Suprapubic skin (tissue), 4 donors: ENCODE data around the gene ZNRF3. TPM values are rescaled to one million over a fixed set of nuclear protein-coding genes. Genes with fewer than 3 reads are reported as not detected.

ENCODE experiments used
- DNase-seq, 2 donors: peaks; one replicate each; pipeline ENCODE4 v3.0.0-alpha.2; 2019; ENCODE audit warnings: low spot score in 2 of 2
- H3K27ac ChIP-seq: fragments of 200-600 bp; sonication (generic); one replicate; pipeline ENCODE4 v1.5.1; 2019
- H3K27me3 ChIP-seq: fragments of 200-600 bp; sonication (generic); one replicate; pipeline ENCODE4 v1.5.1; 2019
- H3K36me3 ChIP-seq: fragments of 200-600 bp; sonication (generic); one replicate; pipeline ENCODE4 v1.5.1; 2019
- H3K4me1 ChIP-seq: fragments of 200-600 bp; sonication (generic); one replicate; pipeline ENCODE4 v1.5.1; 2019
- H3K4me3 ChIP-seq: fragments of 200-600 bp; sonication (generic); one replicate; pipeline ENCODE4 v1.5.1; 2019; ENCODE audit warnings: mild to moderate bottlenecking
- H3K9me3 ChIP-seq: fragments of 200-600 bp; sonication (generic); one replicate; pipeline ENCODE4 v1.5.1; 2019
- EP300 ChIP-seq: sonication (generic); formaldehyde crosslinking; IDR thresholded peaks from one replicate; pipeline ENCODE4 v1.6.1; 2017; ENCODE audit warnings: antibody characterized with exemption
- POLR2A ChIP-seq, 2 donors: fragments of 450-650 bp; IDR thresholded peaks; one replicate each; pipeline ENCODE4 v1.6.1; 2017; ENCODE audit warnings: antibody characterized with exemption in 2 of 2, mild to moderate bottlenecking in 2 of 2, moderate library complexity in 2 of 2
- POLR2AphosphoS5 ChIP-seq, 3 donors: sonication (generic); formaldehyde crosslinking; IDR thresholded peaks; one replicate each; pipeline ENCODE4 v1.6.1; 2017; ENCODE audit warnings: antibody characterized with exemption in 3 of 3
- WGBS: methylation state at CpG from one replicate; pipeline ENCODE4 v1.1.5; 2018; 5-methylcytosine and 5-hydroxymethylcytosine counted together
- total RNA-seq, 4 donors: library from RNA; depleted of rRNA; stranded (reverse); fragments of >200 nt; gene quantifications; one replicate each; pipeline ENCODE4 v1.1.0, GENCODE V29; 2016
- TF ChIP-seq, protein P1 (sequence below), 2 donors: fragments of 200-600 bp in 1 of 2; fragments of 450-650 bp in 1 of 2; sonication (generic) in 1 of 2; IDR thresholded peaks; one replicate each; pipeline ENCODE4 v1.5.1; 2016 to 2019; ENCODE audit warnings: antibody characterized with exemption in 2 of 2, mild to moderate bottlenecking in 1 of 2, moderate library complexity in 1 of 2

ZNRF3 gene
- total RNA-seq, 4 donors from 2014 or later = 13.3 to 20.7 (median 18.4) TPM

DNA sequence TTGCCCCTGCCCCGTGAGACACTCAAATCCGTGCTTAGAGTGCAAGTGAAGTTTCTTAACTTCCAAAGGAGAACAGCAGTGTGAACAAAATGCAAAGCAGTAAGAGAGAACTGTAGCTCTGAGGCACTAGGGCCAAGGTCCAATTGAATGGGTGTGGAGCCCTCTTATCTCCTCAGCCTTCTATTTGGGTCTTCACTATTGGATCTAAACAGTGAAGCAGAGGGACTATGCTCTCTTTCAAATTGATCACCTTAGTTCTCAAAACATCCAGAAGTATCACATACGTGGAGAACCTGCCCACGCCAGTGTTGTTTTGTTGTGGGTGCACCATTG is 128.7 kb downstream of the ZNRF3 start:
- H3K4me1 ChIP-seq = peaks cover 6% of the 10 kb centered on the region
- no peak overlapping the region for H3K4me3 ChIP-seq
- DNase-seq = no peak
- no peaks in the 10 kb centered on the region for H3K9me3 ChIP-seq
- 85% methylated on average over 4 of the region's 4 CpGs for WGBS
- no peak overlapping the region for H3K27ac ChIP-seq
- TF ChIP-seq POLR2A (IDR thresholded peaks at IDR 0.05) = no peak
- no peak for TF ChIP-seq EP300
- no peak for TF ChIP-seq POLR2AphosphoS5 (IDR thresholded peaks at IDR 0.05)
- TF ChIP-seq, protein P1, sequence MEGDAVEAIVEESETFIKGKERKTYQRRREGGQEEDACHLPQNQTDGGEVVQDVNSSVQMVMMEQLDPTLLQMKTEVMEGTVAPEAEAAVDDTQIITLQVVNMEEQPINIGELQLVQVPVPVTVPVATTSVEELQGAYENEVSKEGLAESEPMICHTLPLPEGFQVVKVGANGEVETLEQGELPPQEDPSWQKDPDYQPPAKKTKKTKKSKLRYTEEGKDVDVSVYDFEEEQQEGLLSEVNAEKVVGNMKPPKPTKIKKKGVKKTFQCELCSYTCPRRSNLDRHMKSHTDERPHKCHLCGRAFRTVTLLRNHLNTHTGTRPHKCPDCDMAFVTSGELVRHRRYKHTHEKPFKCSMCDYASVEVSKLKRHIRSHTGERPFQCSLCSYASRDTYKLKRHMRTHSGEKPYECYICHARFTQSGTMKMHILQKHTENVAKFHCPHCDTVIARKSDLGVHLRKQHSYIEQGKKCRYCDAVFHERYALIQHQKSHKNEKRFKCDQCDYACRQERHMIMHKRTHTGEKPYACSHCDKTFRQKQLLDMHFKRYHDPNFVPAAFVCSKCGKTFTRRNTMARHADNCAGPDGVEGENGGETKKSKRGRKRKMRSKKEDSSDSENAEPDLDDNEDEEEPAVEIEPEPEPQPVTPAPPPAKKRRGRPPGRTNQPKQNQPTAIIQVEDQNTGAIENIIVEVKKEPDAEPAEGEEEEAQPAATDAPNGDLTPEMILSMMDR (IDR thresholded peaks at IDR 0.05) = no peak
- H3K36me3 ChIP-seq = no peaks in the 10 kb centered on the region
- no peaks in the 10 kb centered on the region for H3K27me3 ChIP-seq

DNA sequence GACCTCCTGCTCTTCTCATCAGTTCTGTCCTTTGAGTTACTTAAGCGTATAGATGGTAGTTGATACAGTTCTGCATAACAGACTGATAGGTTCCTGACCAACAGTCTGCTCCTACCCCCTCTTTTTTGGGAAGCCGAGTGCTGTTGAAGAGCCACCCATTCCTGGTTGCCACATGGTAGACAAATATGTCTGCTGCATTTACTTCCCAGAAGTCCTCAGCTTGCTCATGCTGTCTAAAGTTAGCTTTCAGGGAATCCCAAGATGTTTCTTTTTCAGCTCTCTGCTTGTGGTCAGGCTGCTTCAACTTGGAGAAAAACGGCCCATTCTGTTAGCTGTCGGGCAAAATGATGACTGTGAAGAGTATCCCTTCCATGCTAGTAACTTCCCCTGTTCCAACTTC is 129.6 kb downstream of the ZNRF3 start:
- peaks cover 6% of the 10 kb centered on the region for H3K4me1 ChIP-seq
- TF ChIP-seq POLR2AphosphoS5 (IDR thresholded peaks at IDR 0.05) (no peak), EP300 (no peak), POLR2A (IDR thresholded peaks at IDR 0.05) (no peak)
- TF ChIP-seq, protein P1 (IDR thresholded peaks at IDR 0.05) = no peak
- 87% methylated on average over 4 of the region's 4 CpGs for WGBS

DNA sequence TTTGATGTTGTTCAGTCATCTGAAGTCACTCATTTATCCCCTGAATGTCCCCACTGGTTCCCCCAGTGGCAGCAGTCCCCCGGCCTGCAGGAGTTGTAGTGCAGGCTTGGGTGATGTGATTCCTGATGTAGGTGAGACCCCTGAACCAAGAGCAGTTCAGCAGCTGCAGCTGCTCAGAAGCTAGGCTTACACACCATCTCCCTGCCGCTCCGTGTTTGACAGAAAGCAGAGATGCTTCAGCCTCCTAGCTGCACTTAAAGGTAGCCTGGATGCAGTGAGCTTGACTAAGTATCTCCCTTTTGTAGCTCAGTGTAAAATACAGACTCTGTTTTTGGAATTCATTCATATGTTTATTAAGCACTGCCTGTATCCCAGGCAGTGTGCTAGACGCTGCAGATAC is 130.9 kb downstream of the ZNRF3 start:
- TF ChIP-seq, protein P1 (IDR thresholded peaks at IDR 0.05) = no peak
- TF ChIP-seq POLR2A (IDR thresholded peaks at IDR 0.05) (no peak), EP300 (no peak), POLR2AphosphoS5 (IDR thresholded peaks at IDR 0.05) (no peak)
- Histone ChIP-seq H3K27me3 (no peaks in the 10 kb centered on the region), H3K36me3 (no peaks in the 10 kb centered on the region), H3K27ac (no peak overlapping the region), H3K4me1 (peaks cover 6% of the 10 kb centered on the region), H3K9me3 (no peaks in the 10 kb centered on the region), H3K4me3 (no peak overlapping the region)
- 83% methylated on average over 3 of the region's 4 CpGs for WGBS
- DNase-seq = no peak

More for the DNA sequence above, 129.6 kb downstream of the ZNRF3 start:
- Histone ChIP-seq H3K36me3 (no peaks in the 10 kb centered on the region), H3K27ac (no peak overlapping the region), H3K9me3 (no peaks in the 10 kb centered on the region), H3K27me3 (no peaks in the 10 kb centered on the region), H3K4me3 (no peak overlapping the region)
- no peak for DNase-seq

DNA sequence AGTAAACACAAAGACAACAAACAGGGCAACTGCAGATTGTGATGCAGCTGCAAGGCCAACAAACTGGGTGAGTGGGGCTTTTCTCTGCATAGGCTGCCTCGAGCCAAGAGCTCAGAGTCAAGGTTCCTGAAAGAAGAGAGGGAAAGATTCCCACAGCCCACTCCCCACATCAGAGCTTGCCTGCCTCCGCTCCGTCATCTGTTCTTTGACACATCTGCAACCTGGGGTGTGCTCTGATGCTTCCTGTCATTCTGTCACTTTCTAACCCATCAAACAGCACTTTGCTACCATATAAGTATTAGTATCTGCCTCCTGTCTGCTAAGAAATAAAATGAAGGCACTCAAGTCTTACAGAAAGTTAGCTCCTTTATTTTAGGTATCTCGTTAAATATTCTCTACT is 131.4 kb downstream of the ZNRF3 start:
- Histone ChIP-seq H3K36me3 (no peaks in the 10 kb centered on the region), H3K4me1 (peaks cover 6% of the 10 kb centered on the region), H3K4me3 (no peak overlapping the region), H3K9me3 (no peaks in the 10 kb centered on the region), H3K27ac (no peak overlapping the region), H3K27me3 (no peaks in the 10 kb centered on the region)
- TF ChIP-seq POLR2AphosphoS5 (IDR thresholded peaks at IDR 0.05) = no peak
- no peak for TF ChIP-seq POLR2A (IDR thresholded peaks at IDR 0.05)
- TF ChIP-seq, protein P1 (IDR thresholded peaks at IDR 0.05) = no peak
- TF ChIP-seq EP300 = no peak
- 95% methylated on average over 4 of the region's 4 CpGs for WGBS
- no peak for DNase-seq

DNA sequence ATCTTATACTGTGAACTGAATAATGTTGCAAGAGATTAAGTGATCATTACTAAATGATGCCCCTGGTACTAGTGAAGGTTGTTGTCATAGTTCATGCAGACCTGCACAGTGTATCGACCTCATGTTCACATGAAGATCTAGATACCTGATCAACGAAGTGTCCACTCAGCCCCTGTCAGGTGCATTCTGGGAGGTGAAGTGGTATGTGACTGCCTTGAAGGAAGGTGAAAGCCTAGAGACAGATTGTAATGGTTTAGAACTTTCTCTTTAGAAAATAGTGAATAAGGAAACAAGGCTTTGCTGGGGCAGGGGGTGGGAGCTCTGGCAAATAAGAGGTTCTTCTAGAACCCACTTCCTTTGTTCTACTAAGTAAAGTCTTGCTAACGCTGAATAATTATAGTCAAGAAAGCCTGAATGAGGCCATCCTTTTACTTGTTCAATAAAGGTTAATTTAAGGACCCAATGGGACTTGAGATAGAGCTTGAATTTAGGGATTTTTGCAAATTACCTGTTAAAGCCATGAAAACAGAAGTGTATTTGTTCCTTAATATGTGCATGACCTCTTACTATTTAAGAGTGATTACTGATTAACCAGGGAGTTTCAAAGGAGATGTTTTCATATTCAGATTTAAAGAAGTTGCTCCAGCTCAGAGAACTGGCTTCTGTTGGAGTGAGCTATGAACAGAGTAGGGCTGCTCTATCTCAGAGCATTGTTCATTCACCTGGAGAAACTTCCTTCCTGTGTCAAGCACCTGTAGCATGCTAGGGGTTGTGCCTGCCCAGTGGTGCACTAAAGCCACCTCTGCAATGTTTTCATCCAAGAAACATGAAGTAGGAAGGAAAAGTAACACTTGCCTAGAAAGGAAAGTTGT is 132.9 kb downstream of the ZNRF3 start:
- Histone ChIP-seq H3K27me3 (no peaks in the 10 kb centered on the region), H3K4me1 (peaks cover 2% of the 10 kb centered on the region), H3K4me3 (no peak overlapping the region), H3K9me3 (no peaks in the 10 kb centered on the region), H3K27ac (no peak overlapping the region), H3K36me3 (no peaks in the 10 kb centered on the region)
- no peak for DNase-seq
- WGBS = 98% methylated on average over 3 of the region's 3 CpGs
- TF ChIP-seq POLR2AphosphoS5 (IDR thresholded peaks at IDR 0.05) = no peak
- TF ChIP-seq, protein P1 (IDR thresholded peaks at IDR 0.05) = no peak
- no peak for TF ChIP-seq EP300
- TF ChIP-seq POLR2A (IDR thresholded peaks at IDR 0.05) = no peak
